GM13977 (cell line): ENCODE data around the gene IL34.
"Not testable (repeated sequence)": the region's sequence is repeated elsewhere in the genome, so short reads cannot be mapped to it uniquely, and the experiment has no call there.

ENCODE experiments used
- DNase-seq: peaks from one replicate; pipeline ENCODE4 v3.0.0; 2012; ENCODE audit warnings: low spot score
- CTCF ChIP-seq: IDR thresholded peaks from 2 replicates; pipeline ENCODE4 v1.5.1; 2012; ENCODE audit warnings: mild to moderate bottlenecking, control low read depth; ENCODE audit not compliant: insufficient read depth; ENCODE audit errors: extremely low read depth, missing control alignments
- in situ Hi-C: fragments of 300-500 bp; cut with MboI; formaldehyde crosslinking; loops from one replicate; pipeline ENCODE4 v1.12.0; 2022; ENCODE audit warnings: low sequenced_read_pairs, low pct_unique_long_range_greater_than_20kb, mixed read lengths, inconsistent platforms; ENCODE audit not compliant: unreplicated experiment

IL34 gene

DNA sequence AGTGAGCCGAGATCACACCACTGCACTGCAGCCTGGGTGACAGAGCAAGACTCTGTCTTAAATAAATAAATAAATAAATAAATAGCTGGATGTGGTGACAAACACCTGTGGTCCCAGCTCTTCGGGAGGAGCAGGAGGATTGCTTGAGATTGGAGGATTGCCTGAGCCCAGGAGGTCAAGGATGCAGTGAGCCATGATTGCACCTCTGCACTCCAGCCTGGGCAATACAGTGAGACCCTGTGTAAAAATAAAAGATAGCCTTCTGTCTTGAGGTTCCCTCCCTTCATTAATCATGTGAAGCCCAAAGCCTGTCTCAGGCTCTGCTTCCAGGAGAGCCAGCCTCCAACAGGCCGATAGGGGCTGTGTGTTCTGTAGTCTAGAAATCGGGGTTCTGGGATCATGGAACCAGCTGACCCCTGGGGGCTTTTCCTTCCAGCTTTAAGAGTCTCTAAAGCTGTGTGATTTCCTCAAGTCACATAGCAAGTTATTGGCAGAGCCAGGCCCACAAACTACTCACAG, 34.5 kb upstream of the IL34 start:
- in situ Hi-C loops: no loop called here
- TF ChIP-seq CTCF: no peak
- no peak for DNase-seq

DNA sequence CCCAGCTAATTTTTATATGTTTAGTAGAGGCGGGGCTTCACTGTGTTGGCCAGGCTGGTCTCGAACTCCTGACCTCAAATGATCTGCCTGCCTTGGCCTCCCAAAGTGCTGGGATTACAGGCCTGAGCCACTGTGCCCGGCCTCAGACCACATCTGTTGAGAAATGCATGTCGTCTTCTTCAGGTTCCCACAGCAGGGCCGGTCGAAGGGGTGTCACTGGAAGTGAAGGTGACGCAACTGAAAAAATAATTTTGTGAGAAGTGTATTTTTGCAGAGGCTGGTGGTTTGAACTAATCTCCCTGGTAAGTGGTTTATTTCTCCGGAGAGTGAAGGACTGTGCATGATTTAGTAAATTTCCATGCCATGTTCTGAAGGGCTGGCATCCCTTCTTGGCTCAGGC, 33.4 kb upstream of the IL34 start:
- no peak for TF ChIP-seq CTCF
- DNase-seq: no peak
- in situ Hi-C loops: no loop called here

- no peak for DNase-seq
- no peak for TF ChIP-seq CTCF
- in situ Hi-C loops: no loop called here
Measured at GRCh38 chr16:70614208-70614951, 32.0 kb upstream of the IL34 start.

DNA sequence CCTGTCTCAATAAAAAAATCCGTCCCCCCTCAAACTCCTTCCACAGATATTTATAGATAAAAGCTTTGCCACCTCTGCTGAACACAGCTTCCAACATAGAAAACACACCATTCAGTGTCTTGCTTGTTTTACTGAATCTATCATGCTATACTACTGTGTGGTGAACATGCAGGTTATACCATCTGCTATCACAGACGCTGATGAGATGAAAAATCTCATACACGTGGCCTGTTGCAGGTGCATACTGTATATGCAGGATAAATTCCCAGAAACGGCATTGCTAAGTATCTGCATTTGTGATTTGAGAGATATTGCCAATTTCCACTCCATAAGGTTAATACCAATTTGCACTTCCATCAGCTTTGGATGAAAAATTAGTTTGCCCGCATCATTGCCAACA, 30.4 kb upstream of the IL34 start:
- DNase-seq: no peak
- in situ Hi-C loops: no loop called here
- no peak for TF ChIP-seq CTCF

DNA sequence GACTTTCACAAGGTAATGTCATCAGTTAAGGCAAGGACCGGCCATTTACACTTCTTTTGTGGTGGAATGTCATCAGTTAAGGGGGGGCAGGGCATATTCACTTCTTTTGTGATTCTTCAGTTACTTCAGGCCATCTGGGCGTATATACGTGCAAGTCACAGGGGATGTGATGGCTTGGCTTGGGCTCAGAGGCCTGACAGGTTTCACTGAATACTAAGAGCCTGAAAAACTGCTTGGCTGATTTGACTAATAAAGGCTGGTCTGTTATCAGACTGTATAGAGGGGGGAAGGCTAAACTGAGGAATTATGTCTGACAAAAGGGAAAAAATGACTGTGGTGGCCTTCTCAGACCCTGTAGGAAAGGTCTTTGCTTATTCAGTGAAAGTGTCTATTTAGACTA, 24.5 kb upstream of the IL34 start:
- DNase-seq, in situ Hi-C loops: not testable (repeated sequence)

DNA sequence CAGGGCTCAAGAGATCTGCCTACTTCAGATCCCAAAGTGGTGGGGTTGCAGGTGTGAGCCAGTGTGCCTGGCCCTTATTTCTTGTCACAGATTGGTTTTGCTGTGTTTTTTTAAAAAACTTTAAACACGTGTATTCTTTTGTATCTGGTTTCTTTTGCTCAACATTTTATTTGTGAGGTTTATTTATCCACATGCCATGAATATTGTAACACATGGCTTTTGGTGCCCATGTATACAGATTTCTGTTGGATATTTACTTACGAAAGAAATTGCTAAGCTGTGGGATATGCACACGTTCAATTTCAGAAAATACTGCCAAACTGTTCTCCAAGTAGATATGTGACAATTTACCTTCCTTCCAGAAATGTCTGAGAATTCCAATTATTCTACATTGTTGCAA, 18.7 kb upstream of the IL34 start:
- no peak for DNase-seq
- no peak for TF ChIP-seq CTCF
- in situ Hi-C loops: no loop called here

DNA sequence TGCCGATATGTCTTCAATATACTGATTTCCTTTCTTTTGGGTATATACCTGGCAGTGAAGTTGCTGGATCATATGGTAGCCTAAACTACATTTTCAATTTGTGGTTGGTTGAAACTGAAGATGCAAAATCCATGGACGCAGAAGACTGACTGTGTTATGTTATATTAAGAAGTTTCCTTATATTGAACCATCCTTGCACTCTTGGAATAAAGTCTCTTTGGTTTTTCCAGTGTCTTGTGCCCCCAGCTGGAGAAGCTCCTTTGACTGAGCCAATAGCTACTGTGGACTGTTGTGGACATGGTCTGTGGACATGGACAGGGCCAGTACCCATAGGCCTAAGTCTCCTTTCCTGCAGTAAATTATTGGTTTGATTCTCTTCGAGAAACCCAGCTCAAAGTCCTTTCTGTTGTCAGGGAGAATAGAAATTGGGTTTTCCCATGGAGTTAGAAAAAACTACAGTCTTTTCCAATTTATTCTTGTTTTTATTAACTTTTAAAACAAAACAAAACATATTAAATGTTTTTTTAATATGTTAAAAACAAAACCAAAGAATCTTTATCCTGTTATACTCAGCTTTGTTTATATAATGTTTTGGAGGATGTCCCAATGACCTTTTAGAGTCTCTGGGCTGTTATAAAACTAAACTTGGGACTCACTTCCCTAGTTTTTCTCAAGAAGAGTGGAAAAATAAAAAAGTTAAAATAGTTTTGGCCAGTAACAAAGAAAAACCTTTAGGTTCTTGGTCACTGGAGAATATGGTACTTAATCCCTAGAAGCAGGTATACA, 15.2 kb upstream of the IL34 start:
- no peak for DNase-seq
- in situ Hi-C loops: no loop called here
- no peak for TF ChIP-seq CTCF
